ENCODE data around the gene ITPK1.

The ITPK1 gene

DNA sequence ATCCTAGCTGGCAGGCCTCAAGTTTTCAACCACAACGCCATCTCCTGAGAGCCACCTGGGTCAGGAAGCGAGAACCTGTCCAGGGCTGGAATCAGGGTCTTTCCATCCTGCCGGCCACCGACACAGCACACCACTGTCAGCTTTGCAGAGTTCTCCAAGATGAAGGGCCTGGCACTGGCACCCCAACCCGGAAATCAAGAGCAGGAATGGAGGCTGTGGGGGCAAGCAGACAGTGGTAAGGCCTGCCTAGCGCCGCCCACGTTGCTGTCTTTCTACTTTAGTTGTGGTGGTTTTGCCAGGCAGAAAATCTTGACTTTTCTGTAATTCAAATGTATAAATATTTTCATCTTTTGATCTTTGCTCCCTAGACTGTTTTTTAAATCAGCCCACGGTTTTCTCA lies 90.7 kb downstream of the ITPK1 start:
- TF ChIP-seq, protein P1, sequence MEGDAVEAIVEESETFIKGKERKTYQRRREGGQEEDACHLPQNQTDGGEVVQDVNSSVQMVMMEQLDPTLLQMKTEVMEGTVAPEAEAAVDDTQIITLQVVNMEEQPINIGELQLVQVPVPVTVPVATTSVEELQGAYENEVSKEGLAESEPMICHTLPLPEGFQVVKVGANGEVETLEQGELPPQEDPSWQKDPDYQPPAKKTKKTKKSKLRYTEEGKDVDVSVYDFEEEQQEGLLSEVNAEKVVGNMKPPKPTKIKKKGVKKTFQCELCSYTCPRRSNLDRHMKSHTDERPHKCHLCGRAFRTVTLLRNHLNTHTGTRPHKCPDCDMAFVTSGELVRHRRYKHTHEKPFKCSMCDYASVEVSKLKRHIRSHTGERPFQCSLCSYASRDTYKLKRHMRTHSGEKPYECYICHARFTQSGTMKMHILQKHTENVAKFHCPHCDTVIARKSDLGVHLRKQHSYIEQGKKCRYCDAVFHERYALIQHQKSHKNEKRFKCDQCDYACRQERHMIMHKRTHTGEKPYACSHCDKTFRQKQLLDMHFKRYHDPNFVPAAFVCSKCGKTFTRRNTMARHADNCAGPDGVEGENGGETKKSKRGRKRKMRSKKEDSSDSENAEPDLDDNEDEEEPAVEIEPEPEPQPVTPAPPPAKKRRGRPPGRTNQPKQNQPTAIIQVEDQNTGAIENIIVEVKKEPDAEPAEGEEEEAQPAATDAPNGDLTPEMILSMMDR (IDR thresholded peaks at IDR 0.05; ENCODE audit: control extremely low read depth, extremely low read depth, low read depth, missing control alignments): no peak
- POLR2A ChIA-PET: no interaction called here
- DNase-seq (ENCODE audit: extremely low spot score): no peak
- CTCF ChIA-PET: interaction anchor here (2.3 kb wide), 1 partner anchor 9 kb away, joined by 7 read pairs; no protein-coding TSS in a partner anchor

DNA sequence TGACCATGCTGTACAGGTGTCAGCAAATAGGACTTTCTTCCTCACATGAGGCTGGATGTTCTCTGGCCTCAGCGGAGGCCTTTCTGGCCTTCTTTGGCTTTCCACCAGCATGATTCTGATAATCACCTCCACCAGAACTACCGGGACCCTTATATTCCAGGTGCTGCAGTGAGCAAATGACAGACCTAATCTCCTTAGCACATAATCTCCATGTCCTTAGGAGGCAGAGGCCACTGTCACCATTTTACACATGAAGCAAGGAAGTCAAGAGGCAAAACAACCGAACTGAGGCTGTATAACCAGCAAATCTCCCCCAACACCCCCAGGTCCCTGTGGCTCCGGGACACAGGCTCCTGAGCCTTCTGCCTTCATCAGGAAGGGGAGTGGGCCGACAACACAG lies 91.2 kb downstream of the ITPK1 start:
- TF ChIP-seq, protein P1 (IDR thresholded peaks at IDR 0.05; ENCODE audit: control extremely low read depth, extremely low read depth, low read depth, missing control alignments): no peak
- ChIA-PET POLR2A (no interaction called here), CTCF (interaction anchor here (2.3 kb wide), 1 partner anchor 9 kb away, joined by 7 read pairs; no protein-coding TSS in a partner anchor)
- DNase-seq (ENCODE audit: extremely low spot score): no peak

DNA sequence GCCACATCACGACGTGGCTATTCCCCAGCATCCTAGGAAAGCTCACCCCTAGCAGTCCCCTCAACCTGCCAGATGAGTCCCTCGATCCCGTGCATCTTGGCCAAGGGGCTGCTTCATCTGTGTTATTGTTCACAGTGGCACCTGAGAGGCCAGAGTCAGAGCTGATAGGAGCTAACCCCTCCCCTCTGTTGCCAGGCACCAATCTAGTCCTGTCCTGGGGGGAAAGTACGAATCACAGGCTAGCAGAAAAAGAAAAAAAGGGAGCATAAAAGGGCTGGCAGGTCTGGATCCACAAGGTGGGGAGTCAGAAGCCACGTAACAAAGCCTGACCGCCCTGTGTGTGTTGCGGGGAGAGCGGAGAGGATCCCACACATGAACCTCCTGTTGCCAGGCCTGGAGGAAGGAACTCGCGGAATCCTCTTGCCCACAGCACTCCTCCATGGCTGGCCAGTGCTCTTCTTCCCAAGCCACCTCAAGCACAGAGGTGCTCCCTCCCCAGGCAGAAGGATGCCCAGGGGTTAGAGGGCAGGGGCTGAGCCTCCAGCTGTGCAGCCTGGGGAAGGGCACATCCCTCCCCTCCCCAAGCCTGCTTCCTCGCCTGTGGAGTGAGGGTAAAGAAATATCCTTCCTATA lies 91.8 kb downstream of the ITPK1 start:
- CTCF ChIA-PET: interaction anchor here (0.9 to 2.3 kb wide), 4 partner anchors 10 to 17 kb away, joined by 3 to 7 read pairs (median 4); no protein-coding TSS in a partner anchor
- DNase-seq (ENCODE audit: extremely low spot score): no peak
- POLR2A ChIA-PET: no interaction called here
- TF ChIP-seq, protein P1 (IDR thresholded peaks at IDR 0.05; ENCODE audit: control extremely low read depth, extremely low read depth, low read depth, missing control alignments): no peak

DNA sequence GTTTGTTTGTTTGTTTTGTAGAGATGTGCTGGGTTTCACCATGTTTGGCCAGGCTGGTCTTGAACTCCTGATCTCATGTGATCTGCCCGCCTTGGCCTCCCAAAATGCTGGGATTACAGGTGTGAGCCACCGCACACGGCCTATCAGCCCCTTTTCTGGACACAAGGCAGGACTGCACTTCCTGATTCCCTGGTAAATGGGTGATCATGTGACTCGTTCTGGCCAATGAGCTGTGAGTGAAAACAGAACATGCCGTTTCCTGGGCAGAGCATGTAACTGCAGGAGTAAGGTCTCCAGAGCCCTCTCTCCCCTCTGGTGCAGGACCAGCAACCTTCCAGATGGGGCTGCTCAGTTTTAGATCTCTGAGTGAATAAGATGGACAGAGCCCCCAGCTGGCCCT lies 92.7 kb downstream of the ITPK1 start:
- no peak for DNase-seq (ENCODE audit: extremely low spot score)
- TF ChIP-seq, protein P1 (IDR thresholded peaks at IDR 0.05; ENCODE audit: control extremely low read depth, extremely low read depth, low read depth, missing control alignments): no peak
- POLR2A ChIA-PET: no interaction called here
- CTCF ChIA-PET: interaction anchor here (0.9 to 2.3 kb wide), 5 partner anchors 9 to 18 kb away, joined by 3 to 7 read pairs (median 3); no protein-coding TSS in a partner anchor

DNA sequence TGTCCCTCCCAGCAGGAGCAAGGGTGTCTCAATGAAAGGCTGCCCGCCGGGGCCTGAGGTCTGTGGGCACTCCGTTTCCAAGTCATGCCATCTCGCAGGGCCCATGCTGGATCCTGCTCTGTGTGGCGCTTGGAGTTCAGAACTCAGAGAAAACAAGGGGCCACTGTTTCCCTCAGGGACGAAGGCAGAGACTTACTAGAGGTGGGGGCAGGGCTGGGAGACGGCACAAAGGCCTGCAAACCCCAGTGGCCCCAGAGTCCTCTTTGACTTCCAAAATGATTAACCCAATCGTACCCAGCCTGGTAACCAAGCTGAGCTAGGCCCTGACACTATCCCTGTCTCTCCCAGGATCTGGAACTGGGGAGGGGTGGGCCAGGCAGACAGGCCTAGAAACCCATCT lies 95.8 kb downstream of the ITPK1 start:
- POLR2A ChIA-PET: no interaction called here
- no peak for DNase-seq (ENCODE audit: extremely low spot score)
- CTCF ChIA-PET: interaction anchor here (0.9 to 1.4 kb wide), 2 partner anchors 9 to 57 kb away, joined by 3 read pairs; no protein-coding TSS in a partner anchor
- TF ChIP-seq, protein P1 (IDR thresholded peaks at IDR 0.05; ENCODE audit: control extremely low read depth, extremely low read depth, low read depth, missing control alignments): no peak

DNA sequence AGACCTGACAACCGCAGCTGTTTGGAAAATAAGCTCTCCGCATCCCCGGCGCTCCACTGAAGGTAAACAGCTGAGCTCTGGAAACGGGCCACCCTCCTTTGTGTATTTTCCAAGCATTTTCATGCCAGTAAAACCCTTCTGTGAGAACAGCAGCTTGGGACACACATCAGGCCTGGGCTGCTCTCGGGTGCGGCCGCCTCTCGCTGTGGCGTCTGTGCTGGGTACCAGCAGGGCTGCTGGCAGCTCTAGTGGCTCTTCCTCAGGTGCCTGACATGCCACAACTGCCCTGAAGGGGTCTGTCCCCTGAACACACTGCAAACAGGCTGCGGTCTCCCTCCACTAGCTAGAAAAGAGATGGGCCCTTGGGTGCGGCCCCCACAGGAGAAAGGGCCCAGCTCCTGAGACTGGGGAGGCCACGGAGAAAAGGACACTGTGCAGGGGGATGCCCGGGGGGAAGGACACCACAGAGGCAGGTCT lies 96.3 kb downstream of the ITPK1 start:
- TF ChIP-seq, protein P1 (IDR thresholded peaks at IDR 0.05; ENCODE audit: control extremely low read depth, extremely low read depth, low read depth, missing control alignments): no peak
- POLR2A ChIA-PET: no interaction called here
- CTCF ChIA-PET: interaction anchor here (0.9 kb wide), 2 partner anchors 10 to 23 kb away, joined by 3 read pairs; no protein-coding TSS in a partner anchor
- DNase-seq (ENCODE audit: extremely low spot score): no peak
